HK-2 (cell line): ENCODE results near the gene C10orf90.
A peak's percentile ranks its signal among the peaks of the same experiment; 100 is the strongest.
"Not testable (repeated sequence)": the region's sequence is repeated elsewhere in the genome, so short reads cannot be mapped to it uniquely, and the experiment has no call there.

Experiments
- DNase-seq: peaks from one replicate; pipeline ENCODE4 v3.0.0-alpha.2; 2018; ENCODE audit not compliant: unreplicated experiment

The C10orf90 gene

DNA sequence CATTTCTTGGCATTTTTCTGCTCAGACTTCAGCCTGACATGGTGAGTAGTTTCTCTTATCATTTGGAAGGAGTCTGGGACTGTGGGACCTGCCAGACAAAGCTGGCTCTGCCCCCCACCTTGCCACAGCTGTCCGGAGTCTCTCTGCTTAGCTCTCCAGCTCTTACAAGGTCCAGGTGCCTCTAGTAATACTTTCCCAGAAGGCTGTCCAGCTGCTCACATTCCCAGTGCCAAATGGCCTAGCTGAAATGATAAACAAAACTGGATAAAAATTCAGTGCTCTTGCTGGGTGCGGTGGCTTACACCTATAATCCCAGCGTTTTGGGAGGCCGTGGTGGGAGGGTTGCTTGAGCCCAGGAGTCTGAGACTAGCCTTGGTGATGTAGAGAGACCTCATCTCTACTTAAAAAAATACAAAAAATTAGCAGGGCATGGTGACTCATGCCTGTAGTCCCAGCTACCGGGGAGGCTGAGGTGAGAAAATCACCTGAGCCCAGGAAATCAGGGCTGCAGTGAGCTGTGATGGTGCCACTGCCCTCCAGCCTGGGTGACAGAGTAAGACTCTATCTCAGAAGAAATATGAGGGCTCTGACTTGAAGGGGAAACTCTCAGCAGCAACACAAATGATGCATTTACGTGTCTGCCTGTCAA is 86.8 kb downstream of the C10orf90 start:
- no peak for DNase-seq

DNA sequence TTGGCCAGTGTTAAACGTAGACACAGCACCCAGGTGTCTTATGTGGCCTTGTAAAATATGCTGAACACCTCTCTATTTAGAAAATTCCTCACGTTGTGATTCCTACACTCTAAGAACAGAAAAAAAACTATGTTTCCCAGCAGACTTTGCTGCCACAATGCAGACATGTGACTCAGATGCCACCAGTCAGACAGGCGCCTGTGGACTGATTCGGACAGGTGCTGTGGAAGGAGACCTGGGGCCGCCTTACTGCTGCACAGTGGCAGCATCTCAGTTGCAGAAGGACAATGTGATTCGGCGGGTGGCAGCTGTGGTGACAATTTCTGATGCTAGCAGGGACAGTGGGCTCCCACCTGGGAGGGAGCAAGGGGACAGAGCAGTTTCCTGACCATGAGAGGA is 88.8 kb downstream of the C10orf90 start:
- no peak for DNase-seq

DNA sequence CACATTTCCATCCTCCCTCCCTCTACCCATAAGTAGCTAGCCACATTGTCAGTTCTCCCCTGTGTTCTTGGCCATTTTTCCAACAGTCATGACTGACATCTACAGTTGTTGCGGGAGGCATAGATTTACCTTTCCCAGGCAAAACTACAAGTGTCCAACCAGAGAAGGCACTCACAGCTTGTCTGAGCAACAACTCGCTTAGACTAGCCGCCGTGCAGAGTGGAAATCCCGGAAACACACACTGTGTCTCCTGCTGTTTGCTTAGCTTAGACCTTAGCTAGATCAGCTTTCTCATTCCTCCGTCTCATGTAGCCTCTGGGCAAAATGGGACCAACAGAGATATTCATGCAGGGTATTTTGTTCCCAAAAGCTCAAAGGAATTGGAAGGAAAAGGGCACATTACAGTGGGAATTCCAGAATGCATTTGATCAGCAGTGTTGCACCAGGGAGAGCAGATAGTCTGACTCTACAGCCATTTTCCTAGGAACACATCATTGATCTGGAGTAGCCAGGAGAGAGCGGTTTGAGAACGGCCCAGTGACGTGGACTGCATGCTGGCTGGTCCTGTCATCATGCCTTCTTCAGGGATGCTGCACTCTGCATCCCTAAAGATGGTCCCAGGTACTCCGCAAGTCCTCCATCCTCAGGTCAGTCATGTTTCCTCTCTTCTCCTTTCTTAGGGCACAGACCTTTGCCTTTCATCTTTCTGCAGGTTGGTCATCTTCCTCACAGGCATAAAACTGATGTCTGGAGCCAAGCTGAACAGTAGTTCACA is 89.4 kb downstream of the C10orf90 start:
- DNase-seq = no peak

- DNase-seq = no peak
These were observed 94.2 kb downstream of the C10orf90 start for GRCh38 chr10:126576336-126576735.

DNA sequence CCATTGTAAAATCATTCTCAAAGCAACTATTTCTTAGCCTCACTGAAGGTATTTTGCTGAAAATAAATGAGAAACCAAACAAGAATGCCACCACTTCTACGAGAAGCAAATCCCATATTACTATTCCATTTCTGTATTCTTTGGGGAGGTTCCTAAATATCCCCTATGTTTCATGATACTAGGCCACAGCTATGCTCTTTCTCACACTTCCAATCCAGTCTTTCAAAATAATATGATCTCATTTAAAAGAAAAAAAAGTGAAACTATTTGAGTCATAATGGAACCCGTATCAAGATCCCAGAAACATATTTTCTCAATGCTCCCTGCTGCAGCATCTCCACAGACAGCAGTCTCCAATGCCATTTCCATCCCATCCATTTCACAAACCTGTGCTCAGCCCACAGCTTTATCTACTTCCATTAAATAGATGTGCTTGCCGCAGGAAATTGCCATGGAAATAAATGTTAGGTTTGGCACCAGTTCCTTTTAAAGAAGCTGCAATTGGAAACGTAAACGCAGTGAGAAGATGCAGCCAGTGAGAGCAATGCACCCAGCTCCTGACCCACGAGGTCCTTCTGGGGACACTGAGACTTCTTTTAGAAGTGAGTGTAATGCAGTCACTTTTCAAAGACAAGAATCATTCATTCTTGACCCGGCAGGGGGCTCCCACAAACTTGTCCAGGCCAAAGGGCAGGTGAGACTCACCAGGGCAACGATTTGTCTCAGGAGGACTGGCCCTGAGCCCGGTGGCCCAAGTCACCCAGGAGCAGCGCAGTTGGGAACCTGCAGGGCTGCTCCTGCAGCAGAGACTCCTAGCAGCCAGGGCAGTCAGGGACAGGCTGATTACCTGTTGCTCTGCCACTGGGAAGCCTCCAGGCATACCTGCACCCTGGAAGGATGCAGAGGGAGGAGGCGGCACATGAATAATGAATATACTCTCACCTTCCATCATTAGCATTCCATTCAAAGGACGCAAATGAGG is 99.6 kb downstream of the C10orf90 start:
- DNase-seq = no peak

GRCh38 chr10:126570245-126570570 is 100.3 kb downstream of the C10orf90 start:
- DNase-seq = no peak

DNA sequence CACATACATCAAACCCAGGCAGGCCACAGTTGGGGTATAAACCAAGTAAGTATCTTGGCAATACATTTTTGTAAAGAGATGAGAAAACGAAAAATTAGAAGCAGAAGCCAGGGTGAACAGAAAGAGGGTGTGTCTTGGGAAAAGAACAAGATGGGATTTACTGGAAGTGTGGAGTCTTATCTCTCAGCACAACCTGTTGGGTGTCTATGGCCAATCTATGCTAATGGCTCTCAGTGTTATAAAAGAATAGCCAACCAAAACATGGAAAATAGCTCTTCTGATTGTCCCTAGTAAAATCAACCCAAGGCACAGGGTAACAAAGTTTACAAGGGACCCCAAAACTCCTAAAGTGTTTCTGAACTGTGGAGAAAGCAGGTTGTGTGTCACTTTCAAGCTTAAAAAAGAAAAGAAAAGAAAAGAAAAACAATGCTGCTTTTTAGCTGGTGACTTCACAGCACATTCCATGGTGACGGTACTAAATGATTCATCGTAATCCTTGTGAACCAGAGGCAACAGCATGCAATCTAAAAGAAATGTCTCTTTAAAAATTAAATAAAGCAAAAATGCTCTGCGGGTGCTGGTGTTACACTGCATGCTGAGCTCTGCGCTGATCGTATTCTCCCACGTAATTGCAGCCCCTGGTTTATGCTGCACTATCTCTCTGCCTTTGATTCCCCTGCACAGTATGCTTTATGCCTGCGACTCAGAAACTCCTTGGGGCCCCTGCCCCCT is 100.8 kb downstream of the C10orf90 start:
- peak; percentile 5 for DNase-seq

GRCh38 chr10:126568809-126569385 is 101.6 kb downstream of the C10orf90 start:
- no peak for DNase-seq

- DNase-seq = no peak
These were observed 104.6 kb downstream of the C10orf90 start for GRCh38 chr10:126565871-126566270.

DNA sequence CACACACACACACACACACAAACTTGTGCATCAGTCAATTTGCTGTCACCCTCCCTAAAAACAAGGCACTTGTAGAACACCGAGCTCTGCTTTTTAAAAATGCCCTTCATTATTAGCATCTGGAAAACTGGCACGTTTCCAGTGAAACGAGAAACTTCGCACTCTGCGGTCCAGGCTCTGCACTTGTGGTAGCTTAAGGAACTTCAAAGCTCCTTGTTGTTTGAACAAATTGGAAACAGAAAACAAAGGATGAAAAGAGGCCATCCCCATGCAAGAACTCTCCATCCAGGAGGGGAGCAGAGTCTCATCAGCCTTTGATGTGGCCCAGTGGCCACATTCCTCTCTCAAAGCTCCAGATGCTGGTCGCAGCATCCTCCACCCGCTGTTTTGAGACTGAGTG is 105.1 kb downstream of the C10orf90 start:
- no peak for DNase-seq

- DNase-seq = no peak
These were observed 106.1 kb downstream of the C10orf90 start for GRCh38 chr10:126564326-126564888.

DNA sequence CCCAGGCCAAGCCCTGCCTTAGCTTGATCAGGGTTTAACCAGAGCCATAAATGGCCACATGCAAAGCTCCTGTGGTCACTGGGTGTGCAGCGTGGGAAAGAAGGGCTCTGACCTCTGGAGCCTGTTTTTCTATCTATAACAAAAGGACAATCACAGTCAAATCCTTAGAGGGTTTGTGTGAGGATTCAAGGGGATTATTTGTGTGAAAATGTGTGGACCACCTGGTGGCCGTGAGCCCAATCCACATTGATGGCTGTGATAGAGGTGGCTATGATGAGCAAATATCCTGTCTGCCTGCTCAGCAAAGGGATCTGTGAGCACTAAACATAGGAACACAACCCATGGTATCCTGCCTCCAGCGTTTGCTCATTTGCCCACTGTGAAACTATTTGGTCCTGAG is 107.1 kb downstream of the C10orf90 start:
- no peak for DNase-seq

DNA sequence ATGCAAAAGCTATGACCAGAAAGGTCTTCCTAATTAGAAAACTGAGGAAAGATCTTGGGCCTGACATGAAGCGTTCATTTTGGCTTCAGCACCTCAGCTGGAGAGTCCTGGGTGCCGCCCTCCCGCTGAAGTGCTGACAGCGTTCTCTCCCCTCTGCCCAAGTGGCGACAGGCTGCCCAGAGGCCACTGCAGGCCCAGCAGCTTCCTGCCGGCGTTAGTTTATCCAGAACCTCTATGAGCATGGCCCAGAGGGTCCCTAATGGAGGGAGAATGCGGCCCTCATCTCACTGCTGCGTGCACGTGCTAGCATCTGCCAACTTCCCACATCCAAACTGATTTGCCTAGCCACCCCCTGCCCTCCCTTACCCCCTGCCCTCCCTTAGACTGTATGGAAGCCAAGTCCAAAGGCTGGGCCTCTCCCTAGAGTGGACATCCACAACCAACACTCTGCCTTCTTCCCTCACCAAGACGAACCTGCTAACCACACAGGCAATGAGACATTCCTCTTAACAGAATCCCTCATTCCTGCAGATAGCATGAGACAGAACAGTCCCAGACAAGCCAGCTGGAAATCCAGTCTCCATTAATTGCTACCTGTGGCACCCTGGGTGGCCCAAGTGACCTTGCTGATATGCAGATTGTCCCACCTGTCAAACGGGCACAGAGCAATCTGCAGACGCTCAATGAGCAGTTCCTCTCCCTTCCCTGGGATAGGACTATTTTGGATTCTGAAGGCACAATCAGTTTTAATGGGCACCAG is 108.4 kb downstream of the C10orf90 start:
- DNase-seq = no peak

DNA sequence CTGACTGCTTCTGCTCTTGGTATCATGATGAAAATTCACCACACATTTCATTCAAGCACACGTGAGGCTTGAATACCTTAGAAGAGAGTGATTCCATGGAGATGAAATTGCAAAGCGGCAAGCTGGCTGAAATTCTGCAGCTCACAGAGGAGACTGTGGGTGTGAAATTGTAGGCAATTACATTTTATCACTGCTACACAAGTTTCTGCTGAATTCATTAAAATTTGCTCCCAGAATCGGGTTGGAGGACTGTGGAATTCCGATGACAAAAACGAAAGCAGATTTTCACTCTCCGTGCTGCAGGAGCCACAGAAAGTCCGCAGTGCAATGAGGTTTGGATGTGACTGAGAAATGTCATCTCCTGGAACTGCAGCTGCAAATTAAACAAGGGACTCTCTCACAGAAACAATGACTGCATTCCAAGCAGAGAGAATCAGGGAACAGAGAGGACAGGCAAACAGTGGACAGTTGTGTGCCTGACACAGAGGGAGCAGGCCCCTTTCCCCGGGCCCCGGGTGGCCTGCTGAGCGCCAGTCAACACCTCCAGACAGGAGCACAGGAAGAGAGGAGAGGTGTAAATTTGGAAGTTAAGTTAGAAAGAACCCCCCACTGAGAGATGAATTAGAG is 109.1 kb downstream of the C10orf90 start:
- no peak for DNase-seq

DNA sequence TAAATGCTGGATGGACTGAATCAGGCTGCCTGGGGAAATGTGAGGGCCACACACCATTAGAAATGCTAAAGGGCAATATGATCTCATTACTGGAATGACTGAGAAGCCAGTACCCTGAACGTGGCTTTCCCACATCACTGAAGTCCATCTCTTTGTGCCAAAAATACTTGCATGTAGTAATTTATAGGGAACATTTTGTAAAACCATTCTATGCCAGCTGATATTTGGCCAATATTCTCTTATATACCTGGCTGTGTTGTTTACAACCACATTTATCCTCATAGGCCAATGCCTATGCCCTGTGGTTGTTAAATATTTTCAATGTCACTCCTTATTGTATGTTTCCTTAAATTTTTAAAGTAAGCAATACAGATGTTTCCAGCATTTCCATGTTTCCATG is 111.6 kb downstream of the C10orf90 start:
- no peak for DNase-seq

DNA sequence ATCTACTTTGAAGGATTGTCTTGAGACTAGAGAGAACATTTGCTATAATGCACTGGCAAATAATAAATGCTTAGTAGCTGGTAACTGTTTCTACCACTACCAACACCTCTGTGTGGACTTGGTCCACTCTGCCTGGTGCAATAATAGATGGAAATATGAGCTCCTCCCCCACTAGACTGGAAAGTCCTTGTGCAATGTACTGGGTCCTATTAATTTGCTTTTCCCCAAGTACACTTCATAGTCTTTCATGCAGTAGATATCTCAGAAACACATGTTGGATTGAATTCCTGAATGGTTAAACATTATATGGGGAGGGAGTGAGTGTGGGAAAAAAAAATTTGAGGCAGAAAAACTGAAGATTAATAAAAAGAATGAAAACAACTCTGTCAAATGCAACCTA is 119.3 kb downstream of the C10orf90 start:
- DNase-seq = no peak

DNA sequence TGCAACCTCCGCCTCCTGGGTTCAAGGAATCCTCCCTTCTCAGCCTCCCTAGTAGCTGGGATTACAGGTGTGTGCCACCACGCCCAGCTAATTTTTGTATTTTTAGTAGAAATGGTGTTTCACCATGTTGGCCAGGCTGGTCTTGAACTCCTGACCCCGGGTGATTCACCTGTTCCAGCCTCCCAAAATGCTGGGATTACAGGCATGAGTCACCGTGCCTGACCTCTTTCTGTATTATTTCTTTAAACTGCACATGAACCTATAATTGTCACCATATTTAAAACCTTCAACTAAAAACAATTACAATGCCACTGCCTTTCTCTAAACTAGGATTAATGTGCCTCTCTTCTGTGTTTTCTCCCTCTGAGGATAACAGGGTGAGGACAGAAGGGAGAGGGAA is 119.9 kb downstream of the C10orf90 start:
- not testable (repeated sequence) for DNase-seq

DNA sequence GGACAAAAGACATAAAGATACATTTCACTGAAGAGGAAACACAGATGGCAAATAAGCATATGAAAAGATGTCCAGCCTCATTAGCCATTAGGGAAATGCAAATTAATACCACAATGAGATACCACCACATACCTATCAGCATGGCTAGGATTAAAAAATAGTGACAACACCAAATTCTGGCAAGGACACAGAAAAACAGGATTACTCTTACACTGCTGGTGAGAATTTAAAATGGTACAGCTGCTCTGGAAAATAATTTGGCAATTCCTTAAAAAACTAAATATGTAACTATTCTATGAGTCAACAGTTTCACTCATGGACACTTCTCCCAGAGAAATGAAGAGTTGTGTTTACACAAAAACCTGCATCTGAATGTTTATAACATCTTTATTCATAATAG is 121.1 kb downstream of the C10orf90 start:
- DNase-seq = no peak

GRCh38 chr10:126544565-126544964 is 125.9 kb downstream of the C10orf90 start:
- no peak for DNase-seq
